HepG2 (cell line): ENCODE data around the gene NUAK1.

ENCODE experiments used
- CHCHD3 ChIP-seq: sonication (generic); formaldehyde crosslinking; IDR thresholded peaks from 2 replicates; pipeline ENCODE4 v1.8.0; 2022; ENCODE audit warnings: mild to moderate bottlenecking, missing genetic modification reagents, moderate library complexity
- EP300 ChIP-seq, 3 experiments: sonication (generic) in 1 of 3; formaldehyde crosslinking in 1 of 3; IDR thresholded peaks; 2 replicates each; pipeline versions ENCODE4 v1.5.1 to v1.6.1; 2011 to 2020; ENCODE audit warnings: low read depth in 2 of 3, low read length in 2 of 3, borderline replicate concordance in 1 of 3, improper control_type of control experiment in 1 of 3, mild to moderate bottlenecking in 1 of 3, missing genetic modification reagents in 1 of 3, moderate library complexity in 1 of 3
- HNRNPH1 ChIP-seq: fragments of 200-400 bp; formaldehyde crosslinking; optimal IDR thresholded peaks from 2 replicates; pipeline ENCODE3; 2017; ENCODE audit warnings: mild to moderate bottlenecking, low read depth, low read length
- JUN ChIP-seq: sonication (generic); formaldehyde crosslinking; IDR thresholded peaks from 2 replicates; pipeline ENCODE4 v1.4.0; 2020; ENCODE audit warnings: mild to moderate bottlenecking, missing genetic modification reagents
- JUND ChIP-seq: sonication (generic); formaldehyde crosslinking; IDR thresholded peaks from 2 replicates; pipeline ENCODE4 v1.8.0; 2022; ENCODE audit warnings: mild to moderate bottlenecking, missing genetic modification reagents
- NFE2L2 ChIP-seq: fragments of 150-350 bp; IDR thresholded peaks from 2 replicates; pipeline ENCODE4 v1.6.1; 2014; ENCODE audit warnings: low read length
- POLR2A ChIP-seq, 2 experiments: IDR thresholded peaks; 2 replicates each; pipeline ENCODE4 v1.6.1; 2011; ENCODE audit warnings: low read depth in 2 of 2, low read length in 2 of 2, mild to moderate bottlenecking in 1 of 2, moderate library complexity in 1 of 2; ENCODE audit not compliant: insufficient read depth in 1 of 2
- RNF2 ChIP-seq: fragments of 450-650 bp; conservative IDR thresholded peaks from 2 replicates; pipeline ENCODE4 v1.6.1; 2016; ENCODE audit warnings: low read depth
- TBP ChIP-seq: sonication (generic); formaldehyde crosslinking; IDR thresholded peaks from 2 replicates; pipeline ENCODE4 v1.5.0; 2020; ENCODE audit warnings: missing genetic modification reagents
- ZNF780A ChIP-seq: sonication (generic); formaldehyde crosslinking; IDR thresholded peaks from 2 replicates; pipeline ENCODE4 v1.8.0; 2022; ENCODE audit warnings: mild to moderate bottlenecking, missing genetic modification reagents, moderate library complexity
- TF ChIP-seq, protein P1 (sequence below): sonication (generic); formaldehyde crosslinking; IDR thresholded peaks from one replicate; pipeline ENCODE4 v1.5.1; 2020; ENCODE audit warnings: mild to moderate bottlenecking, missing genetic modification reagents; ENCODE audit errors: not compliant biosample characterization
- TF ChIP-seq, protein P2 (sequence below): sonication (generic); formaldehyde crosslinking; IDR thresholded peaks from 2 replicates; pipeline ENCODE4 v1.5.0; 2020; ENCODE audit warnings: mild to moderate bottlenecking, missing genetic modification reagents, moderate library complexity
- TF ChIP-seq, protein P3 (sequence below): sonication (generic); formaldehyde crosslinking; IDR thresholded peaks from 2 replicates; pipeline ENCODE4 v1.5.0; 2020; ENCODE audit warnings: mild to moderate bottlenecking, missing genetic modification reagents
- TF ChIP-seq, protein P4 (sequence below): sonication (generic); formaldehyde crosslinking; IDR thresholded peaks from 2 replicates; pipeline ENCODE4 v1.4.0; 2020; ENCODE audit warnings: missing genetic modification reagents

DNA sequence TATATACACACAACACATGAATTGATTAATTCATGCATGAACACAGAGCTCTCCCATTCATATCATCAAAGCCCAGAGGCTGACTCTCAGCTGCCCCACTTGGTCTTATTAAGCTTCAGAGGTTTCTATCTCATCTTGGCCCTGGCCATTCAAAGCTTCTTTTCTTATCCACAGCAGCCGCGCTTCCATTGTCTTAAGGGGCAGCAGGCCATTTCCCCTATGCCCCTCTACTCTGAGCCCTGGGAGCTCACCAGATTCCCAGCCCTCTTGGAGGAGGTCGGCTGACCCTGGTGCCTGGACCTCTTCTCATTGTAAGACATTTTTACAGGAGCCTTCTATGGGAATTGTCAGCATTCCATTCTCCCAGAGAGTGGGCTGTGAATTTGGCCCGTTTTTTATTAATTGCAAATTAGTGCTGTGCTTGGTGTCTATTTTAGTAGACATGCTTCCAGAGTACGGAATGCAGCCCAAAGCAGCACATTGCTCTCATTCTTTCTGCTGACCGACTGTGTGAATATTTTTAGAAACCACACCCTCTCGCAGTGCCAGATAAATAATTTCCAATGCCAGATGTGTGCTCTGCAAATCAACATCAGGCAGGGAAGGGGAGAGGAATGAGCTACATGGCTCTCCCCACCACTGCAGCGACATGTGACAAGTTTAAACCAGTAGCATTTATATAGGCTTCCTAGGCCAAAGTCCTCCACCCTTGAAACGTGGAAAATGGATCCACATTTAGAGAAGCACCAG, 58.5 kb downstream of the NUAK1 start:
- TF ChIP-seq, protein P1, sequence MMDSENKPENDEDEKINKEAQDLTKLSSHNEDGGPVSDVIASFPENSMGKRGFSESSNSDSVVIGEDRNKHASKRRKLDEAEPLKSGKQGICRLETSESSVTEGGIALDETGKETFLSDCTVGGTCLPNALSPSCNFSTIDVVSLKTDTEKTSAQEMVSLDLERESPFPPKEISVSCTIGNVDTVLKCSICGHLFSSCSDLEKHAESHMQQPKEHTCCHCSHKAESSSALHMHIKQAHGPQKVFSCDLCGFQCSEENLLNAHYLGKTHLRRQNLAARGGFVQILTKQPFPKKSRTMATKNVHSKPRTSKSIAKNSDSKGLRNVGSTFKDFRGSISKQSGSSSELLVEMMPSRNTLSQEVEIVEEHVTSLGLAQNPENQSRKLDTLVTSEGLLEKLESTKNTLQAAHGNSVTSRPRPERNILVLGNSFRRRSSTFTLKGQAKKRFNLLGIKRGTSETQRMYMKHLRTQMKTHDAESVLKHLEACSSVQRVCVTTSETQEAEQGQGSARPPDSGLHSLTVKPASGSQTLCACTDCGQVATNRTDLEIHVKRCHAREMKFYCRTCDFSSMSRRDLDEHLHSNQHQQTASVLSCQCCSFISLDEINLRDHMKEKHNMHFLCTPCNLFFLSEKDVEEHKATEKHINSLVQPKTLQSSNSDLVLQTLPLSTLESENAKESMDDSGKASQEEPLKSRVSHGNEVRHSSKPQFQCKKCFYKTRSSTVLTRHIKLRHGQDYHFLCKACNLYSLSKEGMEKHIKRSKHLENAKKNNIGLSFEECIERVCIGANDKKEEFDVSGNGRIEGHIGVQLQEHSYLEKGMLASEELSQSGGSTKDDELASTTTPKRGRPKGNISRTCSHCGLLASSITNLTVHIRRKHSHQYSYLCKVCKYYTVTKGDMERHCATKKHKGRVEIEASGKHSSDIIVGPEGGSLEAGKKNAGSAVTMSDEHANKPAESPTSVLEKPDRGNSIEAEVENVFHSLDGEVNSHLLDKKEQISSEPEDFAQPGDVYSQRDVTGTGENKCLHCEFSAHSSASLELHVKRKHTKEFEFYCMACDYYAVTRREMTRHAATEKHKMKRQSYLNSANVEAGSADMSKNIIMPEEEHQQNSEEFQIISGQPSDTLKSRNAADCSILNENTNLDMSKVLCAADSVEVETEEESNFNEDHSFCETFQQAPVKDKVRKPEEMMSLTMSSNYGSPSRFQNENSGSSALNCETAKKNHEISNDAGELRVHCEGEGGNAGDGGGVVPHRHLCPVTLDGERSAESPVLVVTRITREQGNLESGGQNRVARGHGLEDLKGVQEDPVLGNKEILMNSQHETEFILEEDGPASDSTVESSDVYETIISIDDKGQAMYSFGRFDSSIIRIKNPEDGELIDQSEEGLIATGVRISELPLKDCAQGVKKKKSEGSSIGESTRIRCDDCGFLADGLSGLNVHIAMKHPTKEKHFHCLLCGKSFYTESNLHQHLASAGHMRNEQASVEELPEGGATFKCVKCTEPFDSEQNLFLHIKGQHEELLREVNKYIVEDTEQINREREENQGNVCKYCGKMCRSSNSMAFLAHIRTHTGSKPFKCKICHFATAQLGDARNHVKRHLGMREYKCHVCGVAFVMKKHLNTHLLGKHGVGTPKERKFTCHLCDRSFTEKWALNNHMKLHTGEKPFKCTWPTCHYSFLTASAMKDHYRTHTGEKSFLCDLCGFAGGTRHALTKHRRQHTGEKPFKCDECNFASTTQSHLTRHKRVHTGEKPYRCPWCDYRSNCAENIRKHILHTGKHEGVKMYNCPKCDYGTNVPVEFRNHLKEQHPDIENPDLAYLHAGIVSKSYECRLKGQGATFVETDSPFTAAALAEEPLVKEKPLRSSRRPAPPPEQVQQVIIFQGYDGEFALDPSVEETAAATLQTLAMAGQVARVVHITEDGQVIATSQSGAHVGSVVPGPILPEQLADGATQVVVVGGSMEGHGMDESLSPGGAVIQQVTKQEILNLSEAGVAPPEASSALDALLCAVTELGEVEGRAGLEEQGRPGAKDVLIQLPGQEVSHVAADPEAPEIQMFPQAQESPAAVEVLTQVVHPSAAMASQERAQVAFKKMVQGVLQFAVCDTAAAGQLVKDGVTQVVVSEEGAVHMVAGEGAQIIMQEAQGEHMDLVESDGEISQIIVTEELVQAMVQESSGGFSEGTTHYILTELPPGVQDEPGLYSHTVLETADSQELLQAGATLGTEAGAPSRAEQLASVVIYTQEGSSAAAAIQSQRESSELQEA (CRISPR knock-in tag), result no peak
- TF ChIP-seq, protein P2, sequence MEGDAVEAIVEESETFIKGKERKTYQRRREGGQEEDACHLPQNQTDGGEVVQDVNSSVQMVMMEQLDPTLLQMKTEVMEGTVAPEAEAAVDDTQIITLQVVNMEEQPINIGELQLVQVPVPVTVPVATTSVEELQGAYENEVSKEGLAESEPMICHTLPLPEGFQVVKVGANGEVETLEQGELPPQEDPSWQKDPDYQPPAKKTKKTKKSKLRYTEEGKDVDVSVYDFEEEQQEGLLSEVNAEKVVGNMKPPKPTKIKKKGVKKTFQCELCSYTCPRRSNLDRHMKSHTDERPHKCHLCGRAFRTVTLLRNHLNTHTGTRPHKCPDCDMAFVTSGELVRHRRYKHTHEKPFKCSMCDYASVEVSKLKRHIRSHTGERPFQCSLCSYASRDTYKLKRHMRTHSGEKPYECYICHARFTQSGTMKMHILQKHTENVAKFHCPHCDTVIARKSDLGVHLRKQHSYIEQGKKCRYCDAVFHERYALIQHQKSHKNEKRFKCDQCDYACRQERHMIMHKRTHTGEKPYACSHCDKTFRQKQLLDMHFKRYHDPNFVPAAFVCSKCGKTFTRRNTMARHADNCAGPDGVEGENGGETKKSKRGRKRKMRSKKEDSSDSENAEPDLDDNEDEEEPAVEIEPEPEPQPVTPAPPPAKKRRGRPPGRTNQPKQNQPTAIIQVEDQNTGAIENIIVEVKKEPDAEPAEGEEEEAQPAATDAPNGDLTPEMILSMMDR (CRISPR knock-in tag), result no peak
- no peak for TF ChIP-seq CHCHD3 (CRISPR knock-in tag)
- TF ChIP-seq, protein P3, sequence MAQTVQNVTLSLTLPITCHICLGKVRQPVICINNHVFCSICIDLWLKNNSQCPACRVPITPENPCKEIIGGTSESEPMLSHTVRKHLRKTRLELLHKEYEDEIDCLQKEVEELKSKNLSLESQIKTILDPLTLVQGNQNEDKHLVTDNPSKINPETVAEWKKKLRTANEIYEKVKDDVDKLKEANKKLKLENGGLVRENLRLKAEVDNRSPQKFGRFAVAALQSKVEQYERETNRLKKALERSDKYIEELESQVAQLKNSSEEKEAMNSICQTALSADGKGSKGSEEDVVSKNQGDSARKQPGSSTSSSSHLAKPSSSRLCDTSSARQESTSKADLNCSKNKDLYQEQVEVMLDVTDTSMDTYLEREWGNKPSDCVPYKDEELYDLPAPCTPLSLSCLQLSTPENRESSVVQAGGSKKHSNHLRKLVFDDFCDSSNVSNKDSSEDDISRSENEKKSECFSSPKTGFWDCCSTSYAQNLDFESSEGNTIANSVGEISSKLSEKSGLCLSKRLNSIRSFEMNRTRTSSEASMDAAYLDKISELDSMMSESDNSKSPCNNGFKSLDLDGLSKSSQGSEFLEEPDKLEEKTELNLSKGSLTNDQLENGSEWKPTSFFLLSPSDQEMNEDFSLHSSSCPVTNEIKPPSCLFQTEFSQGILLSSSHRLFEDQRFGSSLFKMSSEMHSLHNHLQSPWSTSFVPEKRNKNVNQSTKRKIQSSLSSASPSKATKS (CRISPR knock-in tag), result no peak
- TF ChIP-seq TBP, result no peak
- no peak for TF ChIP-seq NFE2L2
- TF ChIP-seq JUN (CRISPR knock-in tag), result no peak
- TF ChIP-seq, protein P4, sequence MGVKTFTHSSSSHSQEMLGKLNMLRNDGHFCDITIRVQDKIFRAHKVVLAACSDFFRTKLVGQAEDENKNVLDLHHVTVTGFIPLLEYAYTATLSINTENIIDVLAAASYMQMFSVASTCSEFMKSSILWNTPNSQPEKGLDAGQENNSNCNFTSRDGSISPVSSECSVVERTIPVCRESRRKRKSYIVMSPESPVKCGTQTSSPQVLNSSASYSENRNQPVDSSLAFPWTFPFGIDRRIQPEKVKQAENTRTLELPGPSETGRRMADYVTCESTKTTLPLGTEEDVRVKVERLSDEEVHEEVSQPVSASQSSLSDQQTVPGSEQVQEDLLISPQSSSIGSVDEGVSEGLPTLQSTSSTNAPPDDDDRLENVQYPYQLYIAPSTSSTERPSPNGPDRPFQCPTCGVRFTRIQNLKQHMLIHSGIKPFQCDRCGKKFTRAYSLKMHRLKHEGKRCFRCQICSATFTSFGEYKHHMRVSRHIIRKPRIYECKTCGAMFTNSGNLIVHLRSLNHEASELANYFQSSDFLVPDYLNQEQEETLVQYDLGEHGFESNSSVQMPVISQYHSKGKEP (CRISPR knock-in tag), result no peak
- TF ChIP-seq RNF2, result no peak
- no peak for TF ChIP-seq JUND (CRISPR knock-in tag)
- TF ChIP-seq HNRNPH1, result no peak
- TF ChIP-seq EP300 (IDR thresholded peaks at IDR 0.05; ENCODE audit: low read depth in 2 of 2, low read length in 2 of 2), result no peak
- TF ChIP-seq EP300 (CRISPR knock-in tag; IDR thresholded peaks at IDR 0.05; ENCODE audit: borderline replicate concordance), result no peak
- no peak for TF ChIP-seq ZNF780A (CRISPR knock-in tag)
- no peak for TF ChIP-seq POLR2A (IDR thresholded peaks at IDR 0.05; ENCODE audit: insufficient read depth in 1 of 2, low read depth in 2 of 2, low read length in 2 of 2)
